HepG2 (cell line): Measurements from ENCODE around the gene ACRBP. TPM values are rescaled to one million over a fixed set of nuclear protein-coding genes. Genes with fewer than 3 reads are reported as not detected.

Source experiments
- ATAC-seq: fragments of 200-7000 bp; cut with Tn5 transposase; 3 replicates; pipeline ENCODE4 v1.9.1; 2020; ENCODE audit warnings: mild to moderate bottlenecking, moderate library complexity
- BruUV-seq: library from RNA; stranded (reverse); fragments of 400-500 nt; replicated peaks from 2 replicates; lab custom pipeline; 2021; lab: Mats Ljungman, UMichigan
- CTCF ChIA-PET: fragments of 300-600 bp; formaldehyde crosslinking; extraction: SDS; loops from one replicate; lab custom pipeline; 2021; ENCODE audit warnings: low total read pairs, inconsistent platforms, low intra/inter-chr PET ratio; lab: Yijun Ruan, JAX
- POLR2A ChIA-PET: fragments of 350-600 bp; sonication (Branson Sonifier 250); formaldehyde crosslinking; loops from one replicate; lab custom pipeline; 2020; ENCODE audit warnings: antibody characterized with exemption, inconsistent platforms; lab: Yijun Ruan, JAX
- DNase-seq: peaks from one replicate; pipeline ENCODE4 v3.0.0-alpha.2; 2015; ENCODE audit warnings: low spot score
- FAIRE-seq: peaks from 3 replicates; lab custom pipeline; 2011; peaks lifted over from hg19 to GRCh38; lab: Jason Lieb, UNC
- H2AFZ ChIP-seq: one replicate; pipeline ENCODE4 v1.6.1; 2011; ENCODE audit warnings: low read length, inconsistent platforms
- H3K27ac ChIP-seq: fragments of 300-600 bp; 3 replicates; pipeline ENCODE4 v1.8.0; 2011; ENCODE audit warnings: mixed run types, mild to moderate bottlenecking, mixed read lengths, low read length, inconsistent platforms; ENCODE audit not compliant: insufficient read depth; ENCODE audit errors: extremely low read length
- H3K27me3 ChIP-seq, 2 experiments: fragments of 200-600 bp in 1 of 2; 2 replicates in 1 of 2; 3 replicates in 1 of 2; pipeline versions ENCODE4 v1.6.0 to v1.8.0; 2011; ENCODE audit warnings: low read length in 2 of 2, mild to moderate bottlenecking in 2 of 2, moderate library complexity in 2 of 2, inconsistent platforms in 1 of 2; ENCODE audit not compliant: insufficient read depth in 2 of 2, control insufficient read depth in 1 of 2
- H3K36me3 ChIP-seq, 2 experiments: fragments of 200-600 bp in 1 of 2; replicated peaks in 1 of 2; 2 replicates in 1 of 2; 3 replicates in 1 of 2; pipeline versions ENCODE4 v1.5.1 to v1.8.0; 2011; ENCODE audit warnings: low read length in 2 of 2, inconsistent platforms in 1 of 2; ENCODE audit not compliant: insufficient read depth in 2 of 2, control insufficient read depth in 1 of 2
- H3K4me1 ChIP-seq: 2 replicates; pipeline ENCODE4 v1.5.1; 2012; ENCODE audit warnings: low read length, inconsistent platforms; ENCODE audit not compliant: insufficient read depth
- H3K4me2 ChIP-seq: 2 replicates; pipeline ENCODE4 v1.6.0; 2011; ENCODE audit warnings: low read depth, low read length, inconsistent platforms
- H3K4me3 ChIP-seq, 3 experiments: fragments of 200-600 bp in 1 of 3; sonication (generic), shearing (Covaris generic) in 1 of 3; replicated peaks in 1 of 3; 2 replicates each; pipeline ENCODE4 v1.5.1; 2011 to 2016; ENCODE audit warnings: low read length in 3 of 3, inconsistent platforms in 2 of 3, low read depth in 2 of 3, mild to moderate bottlenecking in 2 of 3, control low read depth in 1 of 3, mixed read lengths in 1 of 3; ENCODE audit not compliant: insufficient read depth in 1 of 3
- H3K79me2 ChIP-seq: one replicate; pipeline ENCODE4 v1.6.1; 2011; ENCODE audit warnings: low read length, inconsistent platforms; ENCODE audit not compliant: insufficient read depth
- H3K9ac ChIP-seq: 2 replicates; pipeline ENCODE4 v1.6.0; 2011; ENCODE audit warnings: mild to moderate bottlenecking, low read depth, low read length, inconsistent platforms; ENCODE audit not compliant: insufficient read depth
- H3K9me3 ChIP-seq: 2 replicates; pipeline ENCODE4 v1.5.1; 2012; ENCODE audit warnings: mild to moderate bottlenecking, low read length
- H4K20me1 ChIP-seq: 2 replicates; pipeline ENCODE4 v1.6.0; 2011; ENCODE audit warnings: inconsistent platforms, mild to moderate bottlenecking, low read length, moderate library complexity; ENCODE audit not compliant: insufficient read depth
- CENPX ChIP-seq: sonication (generic); formaldehyde crosslinking; IDR thresholded peaks from 2 replicates; pipeline ENCODE4 v1.9.0; 2021; ENCODE audit warnings: mild to moderate bottlenecking, missing genetic modification reagents, moderate library complexity
- GATAD2A ChIP-seq: IDR thresholded peaks from 2 replicates; pipeline ENCODE4 v1.6.1; 2016
- NPAS2 ChIP-seq: sonication (generic); formaldehyde crosslinking; IDR thresholded peaks from 2 replicates; pipeline ENCODE4 v1.8.0; 2022; ENCODE audit warnings: mild to moderate bottlenecking, missing genetic modification reagents, borderline replicate concordance
- POLR2A ChIP-seq, 2 experiments: IDR thresholded peaks; 2 replicates each; pipeline ENCODE4 v1.6.1; 2011; ENCODE audit warnings: low read depth in 2 of 2, low read length in 2 of 2, mild to moderate bottlenecking in 1 of 2, moderate library complexity in 1 of 2; ENCODE audit not compliant: insufficient read depth in 1 of 2
- SIX4 ChIP-seq: sonication (generic); formaldehyde crosslinking; IDR thresholded peaks from 2 replicates; pipeline ENCODE4 v1.4.0; 2020; ENCODE audit warnings: missing genetic modification reagents
- USF2 ChIP-seq, 2 experiments: sonication (generic) in 1 of 2; formaldehyde crosslinking in 1 of 2; IDR thresholded peaks; 2 replicates each; pipeline versions ENCODE4 v1.5.1 to v1.6.1; 2011 to 2020; ENCODE audit warnings: borderline replicate concordance in 1 of 2, low read depth in 1 of 2, low read length in 1 of 2, mild to moderate bottlenecking in 1 of 2, missing genetic modification reagents in 1 of 2, moderate library complexity in 1 of 2
- ZBTB7B ChIP-seq: sonication (generic); formaldehyde crosslinking; IDR thresholded peaks from 2 replicates; pipeline ENCODE4 v1.4.0; 2020; ENCODE audit warnings: missing genetic modification reagents
- ZFX ChIP-seq: sonication (generic); formaldehyde crosslinking; IDR thresholded peaks from 2 replicates; pipeline ENCODE4 v1.4.0; 2020; ENCODE audit warnings: mild to moderate bottlenecking, low read depth, missing genetic modification reagents, moderate library complexity
- WGBS: methylation state at CpG from one replicate; pipeline ENCODE4 v1.1.6; 2017; ENCODE audit warnings: low lambda C conversion rate; 5-methylcytosine and 5-hydroxymethylcytosine counted together
- in situ Hi-C: cut with HindIII; loops from 2 replicates; pipeline ENCODE4 v1.10.0; 2017; ENCODE audit warnings: low pct_unique_long_range_greater_than_20kb; ENCODE audit not compliant: extremely low pct_ligation_motif_present
- intact Hi-C: fragments of 100-400 bp; cut with micrococcal nuclease; formaldehyde crosslinking; loops from one replicate; pipeline ENCODE4 v1.10.0; 2022; ENCODE audit not compliant: unreplicated experiment
- polyA plus RNA-seq, 8 experiments: library from polyadenylated mRNA; depleted of rRNA in 3 of 8; stranded (reverse) in 7 of 8; unstranded in 1 of 8; fragments of >200 nt; fragmentation: Illumina TruSeq in 4 of 8; extraction: Trizol in 4 of 8; gene quantifications; 2 replicates each; pipeline versions ENCODE4 v1.2.1 to v1.2.3, GENCODE V29; 2011 to 2016; ENCODE audit warnings: low read depth in 4 of 8, missing spikeins in 1 of 8, mixed read lengths in 1 of 8; ENCODE audit not compliant: insufficient read depth in 1 of 8
- total RNA-seq, 5 experiments: library from RNA; depleted of rRNA; stranded (reverse); fragments of >200 nt; fragmentation: Illumina TruSeq; extraction: Trizol; gene quantifications; 2 replicates each; pipeline ENCODE4 v1.2.3, GENCODE V29; 2016; ENCODE audit warnings: low read depth in 1 of 5
- TF ChIP-seq, protein P1 (sequence below): sonication (generic); formaldehyde crosslinking; IDR thresholded peaks from 2 replicates; pipeline ENCODE4 v1.9.0; 2021; ENCODE audit warnings: missing genetic modification reagents, borderline replicate concordance
- TF ChIP-seq, protein P2 (sequence below): sonication (generic); formaldehyde crosslinking; IDR thresholded peaks from 2 replicates; pipeline ENCODE4 v1.8.1; 2023; ENCODE audit warnings: mild to moderate bottlenecking, missing genetic modification reagents, borderline replicate concordance
- TF ChIP-seq, protein P3 (sequence below): sonication (generic); formaldehyde crosslinking; IDR thresholded peaks from 2 replicates; pipeline ENCODE4 v1.5.0; 2020; ENCODE audit warnings: missing genetic modification reagents, mild to moderate bottlenecking, borderline replicate concordance
- TF ChIP-seq, protein P4 (sequence below): sonication (generic); formaldehyde crosslinking; IDR thresholded peaks from 2 replicates; pipeline ENCODE4 v1.4.0; 2020; ENCODE audit warnings: mild to moderate bottlenecking, missing genetic modification reagents

The ACRBP gene
- total and polyA plus RNA-seq, 2 of the 13 experiments (the other 11 are each of a cell fraction or from before 2014, with no cell fraction given): 0.46 TPM; not detected in 1

- Histone ChIP-seq H3K4me3 (peak overlapping the region; percentile 77 to 92 (median 87)), H3K79me2 (peaks cover 7% of the 10 kb centered on the region), H3K9ac (peak overlapping the region; percentile 81), H3K36me3 (peaks cover 1 to 8% of the 10 kb centered on the region in 2 experiments; a peak in 4 of 5 replicates), H3K4me1 (peaks cover 18% of the 10 kb centered on the region), H3K4me2 (peak overlapping the region; percentile 73), H3K9me3 (no peaks in the 10 kb centered on the region), H2AFZ (peak overlapping the region; percentile 48), H4K20me1 (no peaks in the 10 kb centered on the region), H3K27me3 (no peaks in the 10 kb centered on the region; a peak in 1 of 5 replicates), H3K27ac (peak overlapping the region; percentile 48)
- BruUV-seq: TSS peak; percentile 66
- POLR2A ChIA-PET: no interaction called here
- WGBS: 0% methylated on average over 9 of the region's 10 CpGs
- intact Hi-C loops: loop anchor here (2.0 kb wide), 1 partner anchor 46 kb away; no protein-coding TSS in a partner anchor
- in situ Hi-C loops: loop anchor here (5.0 kb wide), 1 partner anchor 35 kb away; no protein-coding TSS in a partner anchor
- CTCF ChIA-PET: no interaction called here
- DNase-seq (no peak), FAIRE-seq (no peak), ATAC-seq (peak; percentile 55)
- no peak for TF ChIP-seq NPAS2 (CRISPR knock-in tag)
- TF ChIP-seq CENPX: no peak
- TF ChIP-seq, protein P1, sequence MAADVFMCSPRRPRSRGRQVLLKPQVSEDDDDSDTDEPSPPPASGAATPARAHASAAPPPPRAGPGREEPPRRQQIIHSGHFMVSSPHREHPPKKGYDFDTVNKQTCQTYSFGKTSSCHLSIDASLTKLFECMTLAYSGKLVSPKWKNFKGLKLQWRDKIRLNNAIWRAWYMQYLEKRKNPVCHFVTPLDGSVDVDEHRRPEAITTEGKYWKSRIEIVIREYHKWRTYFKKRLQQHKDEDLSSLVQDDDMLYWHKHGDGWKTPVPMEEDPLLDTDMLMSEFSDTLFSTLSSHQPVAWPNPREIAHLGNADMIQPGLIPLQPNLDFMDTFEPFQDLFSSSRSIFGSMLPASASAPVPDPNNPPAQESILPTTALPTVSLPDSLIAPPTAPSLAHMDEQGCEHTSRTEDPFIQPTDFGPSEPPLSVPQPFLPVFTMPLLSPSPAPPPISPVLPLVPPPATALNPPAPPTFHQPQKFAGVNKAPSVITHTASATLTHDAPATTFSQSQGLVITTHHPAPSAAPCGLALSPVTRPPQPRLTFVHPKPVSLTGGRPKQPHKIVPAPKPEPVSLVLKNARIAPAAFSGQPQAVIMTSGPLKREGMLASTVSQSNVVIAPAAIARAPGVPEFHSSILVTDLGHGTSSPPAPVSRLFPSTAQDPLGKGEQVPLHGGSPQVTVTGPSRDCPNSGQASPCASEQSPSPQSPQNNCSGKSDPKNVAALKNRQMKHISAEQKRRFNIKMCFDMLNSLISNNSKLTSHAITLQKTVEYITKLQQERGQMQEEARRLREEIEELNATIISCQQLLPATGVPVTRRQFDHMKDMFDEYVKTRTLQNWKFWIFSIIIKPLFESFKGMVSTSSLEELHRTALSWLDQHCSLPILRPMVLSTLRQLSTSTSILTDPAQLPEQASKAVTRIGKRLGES (CRISPR knock-in tag): no peak
- no peak for TF ChIP-seq ZBTB7B (CRISPR knock-in tag)
- TF ChIP-seq, protein P2, sequence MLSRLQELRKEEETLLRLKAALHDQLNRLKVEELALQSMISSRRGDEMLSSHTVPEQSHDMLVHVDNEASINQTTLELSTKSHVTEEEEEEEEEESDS: no peak
- 0 out of 4 replicates have a peak, but pooled peaks of 1 of the 2 experiments have one; percentile 15 for TF ChIP-seq POLR2A (IDR thresholded peaks at IDR 0.05; ENCODE audit: insufficient read depth in 1 of 2, low read depth in 2 of 2, low read length in 2 of 2)
- TF ChIP-seq USF2 (IDR thresholded peaks at IDR 0.05; ENCODE audit: low read depth, low read length): no peak
- no peak for TF ChIP-seq USF2 (CRISPR knock-in tag; IDR thresholded peaks at IDR 0.05; ENCODE audit: borderline replicate concordance)
- no peak for TF ChIP-seq GATAD2A (CRISPR knock-in tag)
- no peak for TF ChIP-seq SIX4 (CRISPR knock-in tag)
- TF ChIP-seq, protein P3, sequence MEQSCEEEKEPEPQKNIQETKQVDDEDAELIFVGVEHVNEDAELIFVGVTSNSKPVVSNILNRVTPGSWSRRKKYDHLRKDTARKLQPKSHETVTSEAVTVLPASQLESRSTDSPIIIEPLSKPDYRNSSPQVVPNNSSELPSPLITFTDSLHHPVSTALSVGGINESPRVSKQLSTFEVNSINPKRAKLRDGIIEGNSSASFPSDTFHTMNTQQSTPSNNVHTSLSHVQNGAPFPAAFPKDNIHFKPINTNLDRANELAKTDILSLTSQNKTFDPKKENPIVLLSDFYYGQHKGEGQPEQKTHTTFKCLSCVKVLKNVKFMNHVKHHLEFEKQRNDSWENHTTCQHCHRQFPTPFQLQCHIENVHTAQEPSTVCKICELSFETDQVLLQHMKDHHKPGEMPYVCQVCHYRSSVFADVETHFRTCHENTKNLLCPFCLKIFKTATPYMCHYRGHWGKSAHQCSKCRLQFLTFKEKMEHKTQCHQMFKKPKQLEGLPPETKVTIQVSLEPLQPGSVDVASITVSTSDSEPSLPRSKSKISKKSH (CRISPR knock-in tag): no peak
- TF ChIP-seq, protein P4, sequence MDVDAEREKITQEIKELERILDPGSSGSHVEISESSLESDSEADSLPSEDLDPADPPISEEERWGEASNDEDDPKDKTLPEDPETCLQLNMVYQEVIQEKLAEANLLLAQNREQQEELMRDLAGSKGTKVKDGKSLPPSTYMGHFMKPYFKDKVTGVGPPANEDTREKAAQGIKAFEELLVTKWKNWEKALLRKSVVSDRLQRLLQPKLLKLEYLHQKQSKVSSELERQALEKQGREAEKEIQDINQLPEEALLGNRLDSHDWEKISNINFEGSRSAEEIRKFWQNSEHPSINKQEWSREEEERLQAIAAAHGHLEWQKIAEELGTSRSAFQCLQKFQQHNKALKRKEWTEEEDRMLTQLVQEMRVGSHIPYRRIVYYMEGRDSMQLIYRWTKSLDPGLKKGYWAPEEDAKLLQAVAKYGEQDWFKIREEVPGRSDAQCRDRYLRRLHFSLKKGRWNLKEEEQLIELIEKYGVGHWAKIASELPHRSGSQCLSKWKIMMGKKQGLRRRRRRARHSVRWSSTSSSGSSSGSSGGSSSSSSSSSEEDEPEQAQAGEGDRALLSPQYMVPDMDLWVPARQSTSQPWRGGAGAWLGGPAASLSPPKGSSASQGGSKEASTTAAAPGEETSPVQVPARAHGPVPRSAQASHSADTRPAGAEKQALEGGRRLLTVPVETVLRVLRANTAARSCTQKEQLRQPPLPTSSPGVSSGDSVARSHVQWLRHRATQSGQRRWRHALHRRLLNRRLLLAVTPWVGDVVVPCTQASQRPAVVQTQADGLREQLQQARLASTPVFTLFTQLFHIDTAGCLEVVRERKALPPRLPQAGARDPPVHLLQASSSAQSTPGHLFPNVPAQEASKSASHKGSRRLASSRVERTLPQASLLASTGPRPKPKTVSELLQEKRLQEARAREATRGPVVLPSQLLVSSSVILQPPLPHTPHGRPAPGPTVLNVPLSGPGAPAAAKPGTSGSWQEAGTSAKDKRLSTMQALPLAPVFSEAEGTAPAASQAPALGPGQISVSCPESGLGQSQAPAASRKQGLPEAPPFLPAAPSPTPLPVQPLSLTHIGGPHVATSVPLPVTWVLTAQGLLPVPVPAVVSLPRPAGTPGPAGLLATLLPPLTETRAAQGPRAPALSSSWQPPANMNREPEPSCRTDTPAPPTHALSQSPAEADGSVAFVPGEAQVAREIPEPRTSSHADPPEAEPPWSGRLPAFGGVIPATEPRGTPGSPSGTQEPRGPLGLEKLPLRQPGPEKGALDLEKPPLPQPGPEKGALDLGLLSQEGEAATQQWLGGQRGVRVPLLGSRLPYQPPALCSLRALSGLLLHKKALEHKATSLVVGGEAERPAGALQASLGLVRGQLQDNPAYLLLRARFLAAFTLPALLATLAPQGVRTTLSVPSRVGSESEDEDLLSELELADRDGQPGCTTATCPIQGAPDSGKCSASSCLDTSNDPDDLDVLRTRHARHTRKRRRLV (CRISPR knock-in tag): 0 out of 2 replicates have a peak, but pooled peaks have one; percentile 21
- no peak for TF ChIP-seq ZFX (CRISPR knock-in tag)
Observed at GRCh38 chr12:6662602-6662905, 15.3 kb upstream of the ACRBP start.
